SK-N-SH treated with all-trans-retinoic acid at 6 μM for 48 hours (cell line): ENCODE results near the gene CFTR.

Experiments used
- ATAC-seq: fragments of 200-7000 bp; cut with Tn5 transposase; 3 replicates; pipeline ENCODE4 v1.9.1; 2020; ENCODE audit warnings: mild to moderate bottlenecking, moderate library complexity
- ARNTL ChIP-seq: fragments of 450-650 bp; formaldehyde crosslinking; IDR thresholded peaks from 2 replicates; pipeline ENCODE4 v1.5.0; 2020; ENCODE audit warnings: low read depth, mild to moderate bottlenecking, moderate library complexity, borderline replicate concordance
- BACH2 ChIP-seq: fragments of 250-450 bp; sonication (Bioruptor Pico); IDR thresholded peaks from 2 replicates; pipeline ENCODE4 v1.9.0; 2021; ENCODE audit warnings: mild to moderate bottlenecking, borderline replicate concordance
- CREB5 ChIP-seq: fragments of 250-450 bp; sonication (Bioruptor Pico); IDR thresholded peaks from 2 replicates; pipeline ENCODE4 v1.5.1; 2020; ENCODE audit warnings: low read depth, mild to moderate bottlenecking, moderate library complexity
- CSDC2 ChIP-seq: fragments of 250-450 bp; sonication (Bioruptor Pico); IDR thresholded peaks from 2 replicates; pipeline ENCODE4 v1.5.0; 2020; ENCODE audit warnings: mild to moderate bottlenecking, moderate library complexity
- CSRNP3 ChIP-seq: fragments of 250-450 bp; sonication (Bioruptor Pico); IDR thresholded peaks from 2 replicates; pipeline ENCODE4 v1.5.1; 2021; ENCODE audit warnings: mild to moderate bottlenecking, moderate library complexity
- ESRRG ChIP-seq: fragments of 250-450 bp; sonication (Bioruptor Pico); IDR thresholded peaks from 2 replicates; pipeline ENCODE4 v1.6.1; 2021; ENCODE audit warnings: mild to moderate bottlenecking
- GLIS3 ChIP-seq: fragments of 250-450 bp; sonication (Bioruptor Pico); IDR thresholded peaks from 2 replicates; pipeline ENCODE4 v1.5.0; 2020; ENCODE audit warnings: mild to moderate bottlenecking, moderate library complexity
- ISL1 ChIP-seq: fragments of 250-450 bp; sonication (Bioruptor Pico); IDR thresholded peaks from 2 replicates; pipeline ENCODE4 v2.1.2; 2022; ENCODE audit warnings: mild to moderate bottlenecking, moderate library complexity
- OSR1 ChIP-seq: fragments of 250-450 bp; sonication (Bioruptor Pico); IDR thresholded peaks from 2 replicates; pipeline ENCODE4 v1.8.0; 2022; ENCODE audit warnings: moderate library complexity, mild to moderate bottlenecking, inconsistent platforms
- PATZ1 ChIP-seq: fragments of 250-450 bp; sonication (Bioruptor Pico); IDR thresholded peaks from 2 replicates; pipeline ENCODE4 v1.8.0; 2020; ENCODE audit warnings: mild to moderate bottlenecking, moderate library complexity, borderline replicate concordance
- POU6F1 ChIP-seq: fragments of 250-450 bp; sonication (Bioruptor Pico); IDR thresholded peaks from 2 replicates; pipeline ENCODE4 v1.8.0; 2021; ENCODE audit warnings: low read depth, mild to moderate bottlenecking, moderate library complexity, borderline replicate concordance
- PPARA ChIP-seq: fragments of 250-450 bp; sonication (Bioruptor Pico); IDR thresholded peaks from 2 replicates; pipeline ENCODE4 v1.5.0; 2020; ENCODE audit warnings: mild to moderate bottlenecking, borderline replicate concordance
- RARB ChIP-seq: fragments of 250-450 bp; sonication (Bioruptor Pico); IDR thresholded peaks from 2 replicates; pipeline ENCODE4 v1.8.0; 2021; ENCODE audit warnings: mild to moderate bottlenecking, moderate library complexity
- SNAI2 ChIP-seq: fragments of 250-450 bp; sonication (Bioruptor Pico); IDR thresholded peaks from 2 replicates; pipeline ENCODE4 v1.5.0; 2020; ENCODE audit warnings: mild to moderate bottlenecking, moderate library complexity
- TCF4 ChIP-seq: fragments of 250-450 bp; sonication (Bioruptor Pico); IDR thresholded peaks from 2 replicates; pipeline ENCODE4 v1.8.0; 2021; ENCODE audit warnings: mild to moderate bottlenecking, moderate library complexity, borderline replicate concordance
- TOX ChIP-seq: fragments of 250-450 bp; sonication (Bioruptor Pico); IDR thresholded peaks from 2 replicates; pipeline ENCODE4 v1.8.0; 2021; ENCODE audit warnings: mild to moderate bottlenecking, moderate library complexity, borderline replicate concordance
- TSHZ2 ChIP-seq: fragments of 250-450 bp; sonication (Bioruptor Pico); IDR thresholded peaks from 2 replicates; pipeline ENCODE4 v1.5.0; 2020; ENCODE audit warnings: mild to moderate bottlenecking, moderate library complexity
- ZC3H10 ChIP-seq: fragments of 250-450 bp; sonication (Bioruptor Pico); IDR thresholded peaks from 2 replicates; pipeline ENCODE4 v1.5.1; 2021; ENCODE audit warnings: mild to moderate bottlenecking, moderate library complexity
- ZFP3 ChIP-seq: fragments of 250-450 bp; sonication (Bioruptor Pico); IDR thresholded peaks from 2 replicates; pipeline ENCODE4 v1.5.0; 2020; ENCODE audit warnings: mild to moderate bottlenecking, moderate library complexity
- ZFP30 ChIP-seq: fragments of 450-650 bp; formaldehyde crosslinking; IDR thresholded peaks from 2 replicates; pipeline ENCODE4 v1.5.0; 2022; ENCODE audit warnings: mild to moderate bottlenecking, moderate library complexity
- ZNF565 ChIP-seq: fragments of 450-650 bp; formaldehyde crosslinking; conservative IDR thresholded peaks from 2 replicates; pipeline ENCODE4 v1.5.0; 2020; ENCODE audit warnings: low read depth, mild to moderate bottlenecking, moderate library complexity
- ZNF8 ChIP-seq: fragments of 450-650 bp; formaldehyde crosslinking; IDR thresholded peaks from 2 replicates; pipeline ENCODE4 v1.5.0; 2020; ENCODE audit warnings: mild to moderate bottlenecking, moderate library complexity

CFTR gene

GRCh38 chr7:117686311-117686935 is 206.6 kb downstream of the CFTR start:
- no peak for TF ChIP-seq TCF4
- no peak for TF ChIP-seq RARB (CRISPR knock-in tag)
- no peak for TF ChIP-seq CSRNP3 (CRISPR knock-in tag)
- TF ChIP-seq TSHZ2 (CRISPR knock-in tag) = no peak
- TF ChIP-seq ARNTL (CRISPR knock-in tag) = no peak
- no peak for TF ChIP-seq ZNF8 (CRISPR knock-in tag)
- TF ChIP-seq ZNF565 (CRISPR knock-in tag) = no peak
- TF ChIP-seq OSR1 (CRISPR knock-in tag) = no peak
- TF ChIP-seq, all 23 proteins: peak for 0
- ATAC-seq = no peak

- no peak for ATAC-seq
- TF ChIP-seq ESRRG (CRISPR knock-in tag) (no peak), TCF4 (no peak)
Measured at GRCh38 chr7:117688126-117688525, 208.3 kb downstream of the CFTR start.

GRCh38 chr7:117689406-117689805 is 209.6 kb downstream of the CFTR start:
- TF ChIP-seq ARNTL (CRISPR knock-in tag) = no peak
- no peak for TF ChIP-seq ZNF8 (CRISPR knock-in tag)
- no peak for TF ChIP-seq POU6F1 (CRISPR knock-in tag)
- no peak for TF ChIP-seq ZFP30 (CRISPR knock-in tag)
- no peak for TF ChIP-seq PPARA (CRISPR knock-in tag)
- no peak for TF ChIP-seq PATZ1
- no peak for ATAC-seq

- no peak for ATAC-seq
- TF ChIP-seq CSDC2 = no peak
- no peak for TF ChIP-seq ZFP3
- no peak for TF ChIP-seq BACH2 (CRISPR knock-in tag)
- TF ChIP-seq ZC3H10 = no peak
- no peak for TF ChIP-seq ESRRG (CRISPR knock-in tag)
- no peak for TF ChIP-seq TCF4
- no peak for TF ChIP-seq OSR1 (CRISPR knock-in tag)
- TF ChIP-seq GLIS3 = no peak
- TF ChIP-seq PPARA (CRISPR knock-in tag) = no peak
- TF ChIP-seq TOX (CRISPR knock-in tag) = no peak
- TF ChIP-seq, all 23 proteins: peak for 0
Measured at GRCh38 chr7:117690147-117690546, 210.3 kb downstream of the CFTR start.

GRCh38 chr7:117692338-117692737 is 212.5 kb downstream of the CFTR start:
- no peak for ATAC-seq
- TF ChIP-seq ZC3H10 = no peak
- TF ChIP-seq TOX (CRISPR knock-in tag) = no peak
- no peak for TF ChIP-seq ESRRG (CRISPR knock-in tag)
- no peak for TF ChIP-seq GLIS3
- no peak for TF ChIP-seq ISL1 (CRISPR knock-in tag)
- TF ChIP-seq TCF4 = no peak
- TF ChIP-seq CREB5 (CRISPR knock-in tag) = no peak
- no peak for TF ChIP-seq SNAI2 (CRISPR knock-in tag)
- no peak for TF ChIP-seq TSHZ2 (CRISPR knock-in tag)
- no peak for TF ChIP-seq ZFP30 (CRISPR knock-in tag)
- no peak for TF ChIP-seq CSDC2
- no peak for TF ChIP-seq ZNF565 (CRISPR knock-in tag)
- no peak for TF ChIP-seq OSR1 (CRISPR knock-in tag)
- TF ChIP-seq PPARA (CRISPR knock-in tag) = no peak
- TF ChIP-seq ZNF8 (CRISPR knock-in tag) = no peak
- no peak for TF ChIP-seq RARB (CRISPR knock-in tag)
